ENCODE measurements around the gene GPR132. TPM values are rescaled to one million over a fixed set of nuclear protein-coding genes. Genes with fewer than 3 reads are reported as not detected.
A peak's percentile ranks its signal among the peaks of the same experiment; 100 is the strongest.

The GPR132 gene
- total and polyA plus RNA-seq, 2 of the 8 experiments (the other 6 are each of a cell fraction or from before 2014, with no cell fraction given): 0.11 TPM; not detected in 1

DNA sequence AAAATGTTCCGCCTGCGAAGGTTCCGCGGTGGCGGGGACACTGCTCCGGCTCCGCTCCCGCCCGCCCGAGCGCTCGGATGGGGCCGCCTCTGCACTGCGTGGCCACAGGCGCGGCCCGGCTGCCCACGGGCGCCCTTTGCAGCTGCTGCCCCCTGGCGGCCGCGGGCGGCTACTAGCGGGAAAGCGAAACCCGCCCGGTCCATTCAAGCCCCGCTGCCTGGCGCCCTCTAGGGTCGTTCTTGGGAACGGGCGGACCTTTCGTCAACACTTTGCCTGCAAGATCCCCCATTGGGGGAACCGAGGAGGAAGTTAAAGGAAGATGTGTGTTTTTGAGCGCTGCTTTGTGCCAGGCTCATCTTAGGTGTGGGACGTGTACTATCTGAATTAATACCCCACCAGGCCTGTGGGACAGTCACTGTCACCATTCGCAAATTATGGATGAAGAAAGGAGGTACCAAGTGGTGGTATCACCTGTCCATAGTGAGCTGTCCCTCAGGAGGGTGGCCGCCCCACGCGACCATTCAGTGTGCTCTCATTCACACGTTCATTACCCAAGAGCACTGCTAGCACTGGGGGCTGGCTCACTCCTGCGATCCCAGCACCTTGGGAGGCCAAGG lies 19.4 kb downstream of the GPR132 start:
- peak in 1 of 2 experiments; percentile 98 for DNase-seq (ENCODE audit: low read depth in 1 of 2, low spot score in 2 of 2)
- H3K4ac ChIP-seq (replicated peaks; ENCODE audit: insufficient read length, low read depth, low read length): no peak overlapping the region
- H3K23me2 ChIP-seq (ENCODE audit: low read depth, low read length): no peaks in the 10 kb centered on the region
- no peak overlapping the region for H2AK5ac ChIP-seq (ENCODE audit: low read depth, low read length)
- POLR2A ChIA-PET (ENCODE audit: partially characterized antibody): interaction anchor here (0.7 kb wide), 1 partner anchor 26 kb away, joined by 3 read pairs; no protein-coding TSS in a partner anchor
- FAIRE-seq: no peak
- H4K5ac ChIP-seq (ENCODE audit: insufficient read length, low read depth, low read length): no peak overlapping the region
- no peaks in the 10 kb centered on the region for H3K9me3 ChIP-seq (ENCODE audit: insufficient read depth in 2 of 2, low read depth in 1 of 2, low read length in 1 of 2)
- H4K8ac ChIP-seq (ENCODE audit: extremely low read depth, insufficient read depth, low read length): no peak overlapping the region; the same call in 1 of the 2 replicates
- H3K18ac ChIP-seq (ENCODE audit: extremely low read depth, low read length): peak overlapping the region; percentile 60; the same call in 1 of the 2 replicates
- H2BK12ac ChIP-seq (ENCODE audit: low read depth, low read length): no peak overlapping the region
- H3K79me2 ChIP-seq (ENCODE audit: control insufficient read depth in 1 of 2, insufficient read depth in 2 of 2, low read length in 2 of 2): no peaks in the 10 kb centered on the region
- no peak overlapping the region for H3K56ac ChIP-seq (replicated peaks; ENCODE audit: insufficient read length, low read depth, low read length)
- H3K9ac ChIP-seq (replicated peaks in 1 of 4; ENCODE audit: extremely low read depth in 1 of 4, low read depth in 3 of 4, low read length in 3 of 4): no peak overlapping the region
- 19% methylated on average over 36 of the region's 42 CpGs; no CpG with 5 or more reads in 1 of the 2 experiments for WGBS, 2 experiments (ENCODE audit: extremely low coverage in 1 of 2, insufficient coverage in 1 of 2, insufficient read length in 1 of 2, insufficient replicate concordance in 2 of 2, low coverage in 1 of 2, low lambda C conversion rate in 2 of 2, missing lambda C conversion rate in 1 of 2)
- peak overlapping the region; percentile 98; the same call in 1 of the 2 replicates for H2AFZ ChIP-seq (ENCODE audit: low read length)
- CTCF ChIA-PET (ENCODE audit: partially characterized antibody): interaction anchor here (0.6 to 8.5 kb wide), 58 partner anchors 10 to 430 kb away, joined by 3 to 161 read pairs (median 4); partner anchors contain the start of genes CDCA4, CLBA1 and GPR132
- H2BK5ac ChIP-seq (ENCODE audit: low read depth, low read length): no peak overlapping the region
- H2BK20ac ChIP-seq (ENCODE audit: low read length): no peak overlapping the region
- H3K4me2 ChIP-seq (ENCODE audit: insufficient read depth in 1 of 2, low read depth in 2 of 2, low read length in 2 of 2): peak overlapping the region in 1 of 2 experiments; percentile 39; a peak in 2 of 4 replicates
- no peak overlapping the region for H2BK120ac ChIP-seq (replicated peaks; ENCODE audit: low read depth, low read length)
- H3K14ac ChIP-seq (ENCODE audit: insufficient read length): no peak overlapping the region
- H2BK15ac ChIP-seq (ENCODE audit: low read length): 0 out of 2 replicates have a peak overlapping the region, but pooled peaks have one; percentile 75
- no peak overlapping the region for H3K4me3 ChIP-seq (ENCODE audit: extremely low read depth in 1 of 4, insufficient read depth in 2 of 4, low read depth in 3 of 4, low read length in 4 of 4)
- no peak overlapping the region for H3K23ac ChIP-seq (ENCODE audit: insufficient read length)
- no peaks in the 10 kb centered on the region for H3K79me1 ChIP-seq (ENCODE audit: low read depth, low read length)
- H3K4me1 ChIP-seq (replicated peaks in 1 of 4; ENCODE audit: control insufficient read depth in 3 of 4, insufficient read depth in 4 of 4, low read length in 3 of 4): peaks cover 0 to 2% (median 0%) of the 10 kb centered on the region in 4 experiments; a peak in 1 of 7 replicates
- H3K36me3 ChIP-seq (ENCODE audit: control insufficient read depth in 2 of 4, insufficient read depth in 4 of 4, low read length in 3 of 4): no peaks in the 10 kb centered on the region
- H4K91ac ChIP-seq (replicated peaks; ENCODE audit: insufficient read length, low read length): no peak overlapping the region
- peaks cover 0 to 8% (median 7%) of the 10 kb centered on the region in 4 experiments; a peak in 4 of 7 replicates for H3K27me3 ChIP-seq (replicated peaks in 1 of 4; ENCODE audit: control insufficient read depth in 3 of 4, extremely low read depth in 1 of 4, insufficient read depth in 3 of 4, low read length in 3 of 4)
- no peak overlapping the region for H3K27ac ChIP-seq (ENCODE audit: low read depth, low read length)
- H4K20me1 ChIP-seq (replicated peaks in 1 of 2; ENCODE audit: control insufficient read depth in 1 of 2, insufficient read depth in 2 of 2, low read length in 2 of 2): no peaks in the 10 kb centered on the region
- TF ChIP-seq, protein P1, sequence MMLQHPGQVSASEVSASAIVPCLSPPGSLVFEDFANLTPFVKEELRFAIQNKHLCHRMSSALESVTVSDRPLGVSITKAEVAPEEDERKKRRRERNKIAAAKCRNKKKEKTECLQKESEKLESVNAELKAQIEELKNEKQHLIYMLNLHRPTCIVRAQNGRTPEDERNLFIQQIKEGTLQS (IDR thresholded peaks at IDR 0.05; ENCODE audit: insufficient read depth, low read depth, low read length): peak; percentile 36; the same call in 1 of the 2 replicates
- TF ChIP-seq SP2 (IDR thresholded peaks at IDR 0.05; ENCODE audit: low read length) (no peak), JUN (IDR thresholded peaks at IDR 0.05; ENCODE audit: low read depth, low read length) (no peak), CBX8 (IDR thresholded peaks at IDR 0.05; ENCODE audit: borderline replicate concordance, low read depth, low read length) (no peak), NRF1 (IDR thresholded peaks at IDR 0.05; ENCODE audit: low read depth, low read length) (no peak), SRF (IDR thresholded peaks at IDR 0.05; ENCODE audit: low read depth, low read length) (peak; percentile 27; the same call in 1 of the 2 replicates), BACH1 (IDR thresholded peaks at IDR 0.05; ENCODE audit: low read length) (peak; percentile 95), EGR1 (IDR thresholded peaks at IDR 0.05; ENCODE audit: borderline replicate concordance, low read depth, low read length) (0 out of 2 replicates have a peak, but pooled peaks have one; percentile 50), SP4 (IDR thresholded peaks at IDR 0.05; ENCODE audit: low read length) (no peak), RFX5 (IDR thresholded peaks at IDR 0.05; ENCODE audit: borderline replicate concordance, low read depth, low read length) (no peak), CREB1 (IDR thresholded peaks at IDR 0.05) (no peak)
- TF ChIP-seq, protein P2, sequence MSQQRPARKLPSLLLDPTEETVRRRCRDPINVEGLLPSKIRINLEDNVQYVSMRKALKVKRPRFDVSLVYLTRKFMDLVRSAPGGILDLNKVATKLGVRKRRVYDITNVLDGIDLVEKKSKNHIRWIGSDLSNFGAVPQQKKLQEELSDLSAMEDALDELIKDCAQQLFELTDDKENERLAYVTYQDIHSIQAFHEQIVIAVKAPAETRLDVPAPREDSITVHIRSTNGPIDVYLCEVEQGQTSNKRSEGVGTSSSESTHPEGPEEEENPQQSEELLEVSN (IDR thresholded peaks at IDR 0.05): no peak

Data from H1 (cell line).